Measurements from ENCODE around the gene ANKRD17.

Gene ANKRD17

DNA sequence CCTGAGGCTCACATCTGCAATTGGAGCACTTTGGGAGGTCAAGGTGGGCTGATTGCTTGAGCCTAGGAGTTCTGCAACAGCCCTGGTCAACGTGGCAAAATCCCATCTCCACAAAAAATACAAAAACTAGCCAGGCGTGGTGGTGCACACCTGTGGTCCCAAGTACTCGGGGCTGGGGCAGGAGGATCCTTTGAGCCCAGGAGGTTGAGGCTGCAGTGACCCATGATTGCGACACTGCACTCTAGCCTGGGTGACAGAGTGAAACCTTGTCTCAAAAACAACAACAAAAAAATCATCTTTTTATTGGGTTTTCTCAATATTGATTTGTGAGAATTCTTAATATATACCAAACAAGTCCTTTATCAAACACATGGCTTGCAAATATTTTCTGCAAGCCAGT lies 64.9 kb downstream of the ANKRD17 start:
- no peak for DNase-seq

DNA sequence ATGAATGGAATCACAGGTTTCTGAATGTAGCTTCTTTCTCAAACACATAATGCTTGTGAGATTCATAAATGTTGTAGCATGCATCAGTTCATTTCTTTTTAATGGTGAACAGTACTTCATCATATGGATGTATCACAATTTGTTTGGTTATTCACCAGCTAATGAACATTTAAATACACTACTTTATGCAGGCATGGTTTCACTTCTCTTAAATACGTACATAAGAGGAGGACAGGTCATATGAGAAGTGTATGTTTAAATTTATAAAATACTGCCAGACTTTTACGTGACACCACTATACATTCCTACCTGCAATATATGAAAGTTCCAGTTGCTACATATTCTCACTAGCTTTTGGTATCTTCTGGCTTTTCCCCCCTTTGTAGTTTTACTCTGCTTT lies 65.4 kb downstream of the ANKRD17 start:
- DNase-seq, result no peak

GRCh38 chr4:73189274-73189810 lies 69.3 kb downstream of the ANKRD17 start:
- DNase-seq, result no peak

DNA sequence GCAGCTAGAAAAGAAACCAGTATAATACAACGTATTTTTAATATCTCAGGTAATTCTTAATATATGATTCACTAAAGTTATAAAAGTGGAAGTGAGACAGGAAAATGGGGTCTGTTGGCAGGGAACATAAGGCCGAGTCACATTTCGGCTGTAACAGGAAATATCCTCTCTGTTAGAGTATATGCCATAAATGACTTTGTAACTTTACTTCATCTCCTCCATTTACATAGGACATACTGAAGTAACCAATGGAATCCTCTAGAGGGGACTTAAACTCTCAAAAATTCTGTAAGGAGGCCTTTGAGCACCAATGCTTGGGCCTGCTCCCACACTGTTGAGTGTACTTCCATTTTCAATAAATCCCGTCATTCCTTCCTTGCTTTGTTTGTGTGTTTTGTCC lies 71.3 kb downstream of the ANKRD17 start:
- DNase-seq, result no peak

- no peak for DNase-seq
Measured at GRCh38 chr4:73185903-73186302, 72.7 kb downstream of the ANKRD17 start.

- DNase-seq, result no peak
Measured at GRCh38 chr4:73181231-73181630, 77.4 kb downstream of the ANKRD17 start.

GRCh38 chr4:73178389-73178788 lies 80.2 kb downstream of the ANKRD17 start:
- DNase-seq, result no peak

- no peak for DNase-seq
Measured at GRCh38 chr4:73172161-73172560, 86.4 kb downstream of the ANKRD17 start.

GRCh38 chr4:73170518-73171198 lies 87.9 kb downstream of the ANKRD17 start:
- no peak for DNase-seq

- no peak for DNase-seq
Measured at GRCh38 chr4:73166212-73166611, 92.4 kb downstream of the ANKRD17 start.

GRCh38 chr4:73161527-73162185 lies 96.9 kb downstream of the ANKRD17 start:
- DNase-seq, result no peak

DNA sequence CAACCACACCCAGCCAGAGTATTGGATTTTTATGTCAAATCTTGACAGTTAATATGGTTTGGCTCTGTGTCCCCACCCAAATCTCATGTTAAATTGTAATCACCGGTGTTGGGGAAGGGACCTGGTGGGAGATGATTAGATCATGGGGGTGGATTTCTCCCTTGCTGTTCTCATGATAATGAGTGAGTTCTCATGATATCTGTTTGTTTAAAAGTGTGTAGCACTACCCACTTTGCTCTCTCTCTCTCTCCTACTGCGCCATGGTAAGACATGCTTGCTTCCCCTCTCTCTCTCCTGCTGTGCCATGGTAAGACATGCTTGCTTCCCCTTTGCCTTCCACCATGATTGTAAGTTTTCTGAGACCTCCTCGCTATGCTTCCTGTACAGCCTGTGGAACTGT lies 102.2 kb downstream of the ANKRD17 start:
- no peak for DNase-seq

GRCh38 chr4:73152893-73153292 lies 105.7 kb downstream of the ANKRD17 start:
- no peak for DNase-seq

- DNase-seq, result no peak
Measured at GRCh38 chr4:73142995-73143547, 115.5 kb downstream of the ANKRD17 start.

GRCh38 chr4:73139991-73140390 lies 118.6 kb downstream of the ANKRD17 start:
- DNase-seq, result no peak

GRCh38 chr4:73139245-73139644 lies 119.4 kb downstream of the ANKRD17 start:
- DNase-seq, result no peak

GRCh38 chr4:73137121-73137520 lies 121.5 kb downstream of the ANKRD17 start:
- no peak for DNase-seq

GRCh38 chr4:73133784-73134183 lies 124.8 kb downstream of the ANKRD17 start:
- no peak for DNase-seq

GRCh38 chr4:73131281-73131680 lies 127.3 kb downstream of the ANKRD17 start:
- no peak for DNase-seq

DNA sequence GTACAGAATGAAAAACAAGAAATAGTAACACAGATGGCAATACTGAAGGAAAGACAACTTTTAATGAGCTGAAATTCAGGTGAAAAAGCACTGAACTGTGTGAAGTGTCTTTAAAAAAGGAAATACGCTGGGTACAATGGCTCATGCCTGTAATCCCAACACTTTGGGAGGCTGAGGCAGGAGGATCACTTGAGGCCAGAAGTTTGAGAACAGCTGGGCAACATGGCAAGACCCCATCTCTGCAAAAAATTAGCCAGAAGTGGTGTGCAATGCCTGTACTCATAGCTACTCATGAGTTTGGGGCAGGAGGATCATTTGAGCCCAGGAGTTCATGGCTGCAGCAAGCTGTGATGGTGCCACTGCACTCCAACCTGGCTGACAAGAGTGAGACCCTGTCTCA lies 129.3 kb downstream of the ANKRD17 start:
- no peak for DNase-seq

DNA sequence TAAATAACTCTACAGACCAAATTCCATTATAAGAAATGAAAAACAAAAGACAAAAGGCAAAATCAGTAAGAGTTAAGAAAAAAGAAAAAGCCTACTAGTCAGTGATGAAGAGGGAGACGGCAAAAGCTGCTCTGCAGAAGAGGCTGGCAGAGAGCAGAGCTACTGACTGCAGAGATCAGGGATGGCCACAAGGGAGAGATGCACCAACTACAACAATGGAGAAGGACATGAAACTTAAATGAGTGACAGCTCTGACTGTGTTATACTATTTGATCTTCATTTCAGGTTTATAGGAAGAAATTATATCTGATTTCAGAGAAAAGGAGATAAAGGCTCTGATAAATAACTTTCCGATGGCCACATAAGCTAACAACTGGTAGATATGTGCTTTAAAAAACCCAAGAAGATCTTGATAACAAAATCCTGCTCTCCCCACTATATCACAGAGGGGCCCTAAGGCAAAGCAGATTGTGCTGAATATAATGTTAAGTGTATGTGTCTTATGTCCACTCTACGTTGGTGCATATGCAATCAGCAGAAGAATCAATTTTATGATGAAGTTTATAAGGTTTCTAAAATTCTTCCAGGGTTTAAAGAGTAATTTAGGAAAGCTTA lies 130.7 kb downstream of the ANKRD17 start:
- peak; percentile 23 for DNase-seq

DNA sequence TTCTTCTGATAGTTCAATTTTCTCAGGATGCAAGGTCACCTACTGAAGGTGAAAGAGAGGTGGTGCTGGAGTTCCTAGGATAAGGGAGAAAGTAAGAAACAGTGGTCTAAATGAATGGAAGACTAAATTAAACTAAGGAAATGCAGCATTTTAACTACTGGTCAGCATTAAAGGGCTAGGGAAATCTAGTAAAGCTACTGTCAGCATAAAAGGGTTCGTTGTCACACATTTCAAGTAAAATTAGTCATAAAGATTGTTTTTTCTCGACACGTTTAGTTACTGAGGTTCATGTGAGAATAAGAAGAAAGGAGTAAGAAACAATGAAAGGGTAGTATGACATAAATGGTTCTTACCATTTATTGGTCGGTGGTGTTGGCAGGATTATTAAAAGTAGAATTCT lies 149.1 kb downstream of the ANKRD17 start:
- no peak for DNase-seq

DNA sequence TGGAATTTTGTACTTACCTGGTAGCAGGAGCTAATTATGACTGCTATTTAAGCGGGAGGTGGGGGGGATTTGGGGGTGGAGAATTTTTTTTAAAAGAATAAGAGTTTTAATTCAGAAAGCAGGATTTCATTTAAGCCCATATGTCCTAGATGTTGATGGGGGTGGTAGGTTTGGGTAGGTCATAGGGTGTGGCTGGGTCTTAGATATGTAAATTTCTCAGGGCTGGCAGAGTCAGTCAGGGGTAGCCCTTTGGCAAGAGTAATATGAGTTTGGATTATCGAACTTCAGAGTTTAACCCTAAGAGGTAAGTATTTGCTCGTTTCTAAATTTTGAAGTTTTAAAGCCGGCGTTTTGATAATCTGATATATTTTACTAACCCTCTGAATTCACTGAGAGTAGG lies 153.9 kb downstream of the ANKRD17 start:
- DNase-seq, result no peak
